HG03064 (cell line): ENCODE measurements around the gene CATSPER3.

Source experiments
- ATAC-seq: cut with Tn5 transposase; IDR thresholded peaks from one replicate; pipeline ENCODE4 v1.9.1; 2021; ENCODE audit warnings: low read depth; ENCODE audit not compliant: unreplicated experiment

The CATSPER3 gene

DNA sequence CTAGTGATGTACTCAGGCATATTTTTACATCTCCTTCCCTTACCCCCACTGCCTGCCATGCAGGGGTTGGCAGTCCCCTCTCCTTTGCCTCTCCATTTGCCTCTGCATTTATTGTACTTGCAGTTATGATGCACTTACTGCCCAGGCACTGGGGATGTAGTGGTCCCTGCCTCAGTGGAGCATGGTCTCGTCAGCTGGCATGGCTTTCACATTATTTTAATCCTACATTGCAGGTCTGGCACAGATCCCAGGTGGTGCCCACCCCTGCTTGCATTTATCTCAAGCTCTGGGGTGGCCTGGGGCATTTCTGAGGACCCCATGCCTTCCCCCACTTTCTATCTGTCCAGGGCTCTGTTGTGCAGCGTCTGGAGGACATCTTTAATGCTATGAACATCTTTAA lies 89.5 kb downstream of the CATSPER3 start:
- ATAC-seq = no peak

DNA sequence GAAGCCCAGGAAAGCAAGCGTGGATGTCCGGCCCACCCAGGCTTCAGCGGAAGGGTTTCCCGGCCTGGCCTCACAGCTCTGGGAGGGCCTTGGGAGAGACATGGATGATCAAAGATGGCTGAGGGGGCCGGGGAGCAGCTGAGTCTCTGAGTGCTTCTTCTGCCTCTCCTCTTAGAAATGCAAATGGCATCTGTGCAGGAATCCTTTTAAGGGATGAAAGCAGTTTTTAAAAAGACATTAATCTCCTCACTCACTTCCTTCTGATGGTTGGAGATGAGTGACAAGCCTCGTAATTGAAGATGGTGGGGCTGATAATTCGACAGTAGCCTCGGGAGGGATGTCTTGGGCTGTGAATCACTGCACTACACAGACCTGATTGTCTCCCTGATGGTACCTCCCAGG lies 90.6 kb downstream of the CATSPER3 start:
- no peak for ATAC-seq

DNA sequence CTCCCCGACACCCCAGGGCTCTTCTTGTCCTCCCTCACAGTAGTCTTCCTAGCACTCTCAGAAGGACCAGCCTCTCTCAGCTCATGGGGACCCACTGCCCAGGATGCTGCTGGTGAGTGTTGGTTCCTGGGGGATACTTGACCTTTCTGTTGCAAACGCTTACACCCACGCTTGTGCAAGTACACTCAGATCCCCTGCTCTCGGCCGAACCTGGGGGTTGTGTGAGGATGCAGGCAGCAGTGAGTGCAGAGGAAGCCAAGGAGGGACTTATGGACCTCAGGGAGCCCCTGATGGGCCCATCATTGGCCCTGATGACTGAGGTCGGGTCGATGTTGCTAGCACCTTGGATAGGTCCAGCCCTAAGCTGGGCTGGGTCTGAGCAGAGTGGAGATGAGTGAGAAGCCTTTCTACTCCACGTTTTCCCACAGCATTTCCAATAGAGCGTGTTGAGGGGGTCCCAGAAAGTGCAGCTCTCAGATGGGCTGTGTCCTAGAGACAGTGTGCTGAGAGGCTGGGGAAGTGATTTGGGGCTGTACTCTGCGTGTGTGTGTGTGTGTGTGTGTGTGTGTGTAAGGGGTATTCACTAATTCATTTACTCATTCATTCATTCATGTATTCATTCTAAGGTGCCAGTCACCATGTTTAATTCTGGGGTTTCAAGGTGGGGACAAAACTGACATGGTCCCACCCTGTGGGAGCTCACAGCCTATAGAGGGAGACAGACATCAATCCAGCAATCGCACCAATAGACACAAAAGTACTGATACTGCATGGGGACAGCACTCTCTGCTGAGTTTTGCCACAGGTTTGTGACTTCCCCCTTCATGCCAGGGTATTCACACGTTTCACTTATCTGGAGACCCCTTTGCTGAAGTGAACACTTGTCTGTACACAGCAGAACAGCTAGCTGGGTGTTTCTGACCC lies 91.6 kb downstream of the CATSPER3 start:
- ATAC-seq = no peak

DNA sequence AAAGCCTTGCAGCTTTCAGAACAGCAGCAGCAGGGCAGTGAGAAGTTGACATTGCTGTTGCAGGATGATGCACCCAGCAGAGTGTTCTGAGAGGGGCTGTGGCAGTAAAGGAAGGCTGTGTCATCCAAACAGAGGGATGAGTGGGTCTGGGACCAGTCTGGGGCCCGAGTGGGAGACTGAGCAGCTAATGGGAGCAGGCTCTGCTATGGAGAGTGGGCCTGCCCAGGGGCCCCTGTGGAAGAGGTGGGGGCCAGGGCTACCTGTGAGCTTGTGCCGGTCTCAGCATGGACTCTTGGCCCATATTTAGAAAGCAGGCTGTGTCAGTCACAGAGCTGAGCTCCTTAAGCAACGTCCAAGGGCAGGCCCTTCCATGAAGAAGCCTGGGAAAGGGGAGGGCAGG lies 92.3 kb downstream of the CATSPER3 start:
- ATAC-seq = no peak

DNA sequence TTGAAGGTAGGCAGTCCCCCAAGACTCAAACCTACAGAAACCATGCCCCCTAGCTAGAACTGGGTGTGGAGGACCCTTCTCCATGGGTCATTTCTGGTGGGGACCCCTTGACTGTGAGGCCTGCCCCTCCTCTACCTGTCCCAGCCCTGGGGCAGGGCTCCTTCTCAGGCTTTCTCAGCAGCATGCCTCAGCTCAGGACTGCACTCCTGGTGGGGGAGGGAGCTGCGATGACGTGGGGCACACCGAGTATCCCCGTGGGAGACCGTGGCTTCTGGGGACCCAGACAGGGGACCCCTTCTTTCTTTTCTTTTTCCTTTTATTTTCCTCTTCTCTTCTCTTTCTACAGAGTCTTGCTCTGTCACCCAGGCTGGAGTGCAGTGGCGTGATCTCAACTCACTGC lies 93.3 kb downstream of the CATSPER3 start:
- no peak for ATAC-seq
